Esophagus squamous epithelium (tissue), 4 donors: Measurements from ENCODE around the gene PCDHGA8.
"Not testable (repeated sequence)": the region's sequence is repeated elsewhere in the genome, so short reads cannot be mapped to it uniquely, and the experiment has no call there.

Source experiments
- POLR2A ChIP-seq, 4 donors: fragments of 450-650 bp; IDR thresholded peaks; one replicate each; pipeline ENCODE4 v1.6.1; 2017; ENCODE audit warnings: antibody characterized with exemption in 4 of 4, mild to moderate bottlenecking in 4 of 4, moderate library complexity in 3 of 4
- TF ChIP-seq, protein P1 (sequence below), 6 experiments: fragments of 450-650 bp in 4 of 6; fragments of 200-600 bp in 2 of 6; sonication (generic) in 2 of 6; IDR thresholded peaks; one replicate each; pipeline ENCODE4 v1.5.1; 2016 to 2019; ENCODE audit warnings: antibody characterized with exemption in 6 of 6, mild to moderate bottlenecking in 4 of 6, moderate library complexity in 4 of 6

DNA sequence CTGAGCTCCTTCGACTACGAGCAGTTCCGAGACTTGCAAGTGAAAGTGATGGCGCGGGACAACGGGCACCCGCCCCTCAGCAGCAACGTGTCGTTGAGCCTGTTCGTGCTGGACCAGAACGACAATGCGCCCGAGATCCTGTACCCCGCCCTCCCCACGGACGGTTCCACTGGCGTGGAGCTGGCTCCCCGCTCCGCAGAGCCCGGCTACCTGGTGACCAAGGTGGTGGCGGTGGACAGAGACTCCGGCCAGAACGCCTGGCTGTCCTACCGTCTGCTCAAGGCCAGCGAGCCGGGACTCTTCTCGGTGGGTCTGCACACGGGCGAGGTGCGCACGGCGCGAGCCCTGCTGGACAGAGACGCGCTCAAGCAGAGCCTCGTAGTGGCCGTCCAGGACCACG, 39.9 kb downstream of the PCDHGA8 start:
- TF ChIP-seq, protein P1, sequence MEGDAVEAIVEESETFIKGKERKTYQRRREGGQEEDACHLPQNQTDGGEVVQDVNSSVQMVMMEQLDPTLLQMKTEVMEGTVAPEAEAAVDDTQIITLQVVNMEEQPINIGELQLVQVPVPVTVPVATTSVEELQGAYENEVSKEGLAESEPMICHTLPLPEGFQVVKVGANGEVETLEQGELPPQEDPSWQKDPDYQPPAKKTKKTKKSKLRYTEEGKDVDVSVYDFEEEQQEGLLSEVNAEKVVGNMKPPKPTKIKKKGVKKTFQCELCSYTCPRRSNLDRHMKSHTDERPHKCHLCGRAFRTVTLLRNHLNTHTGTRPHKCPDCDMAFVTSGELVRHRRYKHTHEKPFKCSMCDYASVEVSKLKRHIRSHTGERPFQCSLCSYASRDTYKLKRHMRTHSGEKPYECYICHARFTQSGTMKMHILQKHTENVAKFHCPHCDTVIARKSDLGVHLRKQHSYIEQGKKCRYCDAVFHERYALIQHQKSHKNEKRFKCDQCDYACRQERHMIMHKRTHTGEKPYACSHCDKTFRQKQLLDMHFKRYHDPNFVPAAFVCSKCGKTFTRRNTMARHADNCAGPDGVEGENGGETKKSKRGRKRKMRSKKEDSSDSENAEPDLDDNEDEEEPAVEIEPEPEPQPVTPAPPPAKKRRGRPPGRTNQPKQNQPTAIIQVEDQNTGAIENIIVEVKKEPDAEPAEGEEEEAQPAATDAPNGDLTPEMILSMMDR (IDR thresholded peaks at IDR 0.05), result not testable (repeated sequence)
- not testable (repeated sequence) for TF ChIP-seq POLR2A (IDR thresholded peaks at IDR 0.05)
